Measurements from ENCODE around the gene PNPLA1.

Gene PNPLA1

GRCh38 chr6:36269834-36270705 is at the start of gene PNPLA1:
Gene PNPLA1, plus strand, starts transcription at chr6:36270060. Its CDS starts 400 bp downstream, at chr6:36270460.
- DNase-seq: no peak

- DNase-seq: no peak
These were observed 49.6 kb upstream of the PNPLA1 start for GRCh38 chr6:36220226-36220625.

GRCh38 chr6:36221674-36222073 is 48.2 kb upstream of the PNPLA1 start:
- no peak for DNase-seq

GRCh38 chr6:36222924-36223323 is 46.9 kb upstream of the PNPLA1 start:
- no peak for DNase-seq

GRCh38 chr6:36223706-36224105 is 46.2 kb upstream of the PNPLA1 start:
- DNase-seq: no peak

GRCh38 chr6:36224918-36225461 is 44.9 kb upstream of the PNPLA1 start:
- peak; percentile 27 for DNase-seq

- DNase-seq: no peak
These were observed 43.3 kb upstream of the PNPLA1 start for GRCh38 chr6:36226438-36227047.

- peak; percentile 69 for DNase-seq
These were observed 42.3 kb upstream of the PNPLA1 start for GRCh38 chr6:36227379-36228228.

GRCh38 chr6:36229223-36229622 is 40.6 kb upstream of the PNPLA1 start:
- DNase-seq: no peak

- no peak for DNase-seq
These were observed 39.5 kb upstream of the PNPLA1 start for GRCh38 chr6:36230371-36230770.

- DNase-seq: no peak
These were observed 37.7 kb upstream of the PNPLA1 start for GRCh38 chr6:36232172-36232571.

- DNase-seq: no peak
These were observed 34.6 kb upstream of the PNPLA1 start for GRCh38 chr6:36235309-36235708.

GRCh38 chr6:36235862-36236261 is 34.0 kb upstream of the PNPLA1 start:
- DNase-seq: no peak

GRCh38 chr6:36239774-36240173 is 30.1 kb upstream of the PNPLA1 start:
- DNase-seq: no peak

- no peak for DNase-seq
These were observed 28.1 kb upstream of the PNPLA1 start for GRCh38 chr6:36241728-36242127.

- DNase-seq: no peak
These were observed 27.7 kb upstream of the PNPLA1 start for GRCh38 chr6:36242161-36242560.

- no peak for DNase-seq
These were observed 27.2 kb upstream of the PNPLA1 start for GRCh38 chr6:36242626-36243025.

- no peak for DNase-seq
These were observed 26.2 kb upstream of the PNPLA1 start for GRCh38 chr6:36243562-36244212.

- DNase-seq: no peak
These were observed 25.1 kb upstream of the PNPLA1 start for GRCh38 chr6:36244641-36245280.

GRCh38 chr6:36245572-36246061 is 24.2 kb upstream of the PNPLA1 start:
- DNase-seq: no peak

- no peak for DNase-seq
These were observed 23.2 kb upstream of the PNPLA1 start for GRCh38 chr6:36246506-36247268.

Measured in NCI-H510A treated with DMSO at 0.1 percent for 48 hours (cell line).